A549 (cell line): ENCODE data around the gene GID4.

Experiments used
- CBX2 ChIP-seq: fragments of 200-600 bp; sonication (generic); IDR thresholded peaks from 2 replicates; pipeline ENCODE4 v1.6.1; 2016; ENCODE audit warnings: low read depth, mild to moderate bottlenecking, borderline replicate concordance
- CBX8 ChIP-seq: fragments of 200-600 bp; sonication (generic); IDR thresholded peaks from 2 replicates; pipeline ENCODE4 v1.6.1; 2016
- CTCF ChIP-seq: fragments of >200 bp; sonication (Bioruptor Twin); formaldehyde crosslinking; IDR thresholded peaks from 3 replicates; pipeline ENCODE4 v1.5.1; 2016
- POLR2A ChIP-seq: IDR thresholded peaks from 2 replicates; pipeline ENCODE4 v1.6.1; 2012; ENCODE audit warnings: mild to moderate bottlenecking, low read length
- TF ChIP-seq, protein P1 (sequence below): fragments of 200-600 bp; sonication (generic); IDR thresholded peaks from 2 replicates; pipeline ENCODE4 v1.6.1; 2016; ENCODE audit warnings: antibody characterized with exemption, mild to moderate bottlenecking, moderate library complexity

DNA sequence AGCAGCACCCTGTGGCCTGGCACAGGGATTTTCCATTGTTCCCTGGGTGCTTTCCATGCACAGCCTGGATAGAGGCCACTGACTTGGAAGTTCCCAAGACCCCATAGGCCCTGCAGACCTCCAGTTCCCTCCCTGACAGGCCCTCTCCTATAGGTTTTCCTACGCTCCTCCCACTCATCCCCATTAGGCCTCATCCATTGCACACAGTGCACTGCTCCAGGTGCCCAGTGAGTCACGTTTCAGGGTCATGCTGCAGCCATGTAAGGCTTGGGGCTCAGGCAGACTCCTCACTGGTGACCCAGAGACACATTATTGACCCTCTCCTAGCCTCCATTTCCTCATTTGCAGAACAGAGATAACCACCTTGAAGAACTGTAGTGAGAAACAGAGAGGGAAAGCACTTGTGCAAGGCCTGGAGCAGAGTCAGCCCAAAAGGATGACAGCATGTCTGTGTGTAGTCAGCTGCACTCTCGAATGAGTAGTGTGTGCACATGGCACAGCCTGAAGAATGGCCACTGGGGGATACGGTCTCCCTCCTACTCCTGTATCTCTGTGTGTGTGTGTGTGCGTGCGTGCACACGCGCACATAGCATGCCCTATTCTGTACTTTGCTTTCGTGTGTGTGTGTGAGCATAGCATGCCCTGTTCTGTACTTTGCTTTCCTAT lies 39.7 kb upstream of the GID4 start:
- no peak for TF ChIP-seq CTCF
- TF ChIP-seq, protein P1, sequence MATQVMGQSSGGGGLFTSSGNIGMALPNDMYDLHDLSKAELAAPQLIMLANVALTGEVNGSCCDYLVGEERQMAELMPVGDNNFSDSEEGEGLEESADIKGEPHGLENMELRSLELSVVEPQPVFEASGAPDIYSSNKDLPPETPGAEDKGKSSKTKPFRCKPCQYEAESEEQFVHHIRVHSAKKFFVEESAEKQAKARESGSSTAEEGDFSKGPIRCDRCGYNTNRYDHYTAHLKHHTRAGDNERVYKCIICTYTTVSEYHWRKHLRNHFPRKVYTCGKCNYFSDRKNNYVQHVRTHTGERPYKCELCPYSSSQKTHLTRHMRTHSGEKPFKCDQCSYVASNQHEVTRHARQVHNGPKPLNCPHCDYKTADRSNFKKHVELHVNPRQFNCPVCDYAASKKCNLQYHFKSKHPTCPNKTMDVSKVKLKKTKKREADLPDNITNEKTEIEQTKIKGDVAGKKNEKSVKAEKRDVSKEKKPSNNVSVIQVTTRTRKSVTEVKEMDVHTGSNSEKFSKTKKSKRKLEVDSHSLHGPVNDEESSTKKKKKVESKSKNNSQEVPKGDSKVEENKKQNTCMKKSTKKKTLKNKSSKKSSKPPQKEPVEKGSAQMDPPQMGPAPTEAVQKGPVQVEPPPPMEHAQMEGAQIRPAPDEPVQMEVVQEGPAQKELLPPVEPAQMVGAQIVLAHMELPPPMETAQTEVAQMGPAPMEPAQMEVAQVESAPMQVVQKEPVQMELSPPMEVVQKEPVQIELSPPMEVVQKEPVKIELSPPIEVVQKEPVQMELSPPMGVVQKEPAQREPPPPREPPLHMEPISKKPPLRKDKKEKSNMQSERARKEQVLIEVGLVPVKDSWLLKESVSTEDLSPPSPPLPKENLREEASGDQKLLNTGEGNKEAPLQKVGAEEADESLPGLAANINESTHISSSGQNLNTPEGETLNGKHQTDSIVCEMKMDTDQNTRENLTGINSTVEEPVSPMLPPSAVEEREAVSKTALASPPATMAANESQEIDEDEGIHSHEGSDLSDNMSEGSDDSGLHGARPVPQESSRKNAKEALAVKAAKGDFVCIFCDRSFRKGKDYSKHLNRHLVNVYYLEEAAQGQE: no peak
- no peak for TF ChIP-seq POLR2A
- TF ChIP-seq CBX2: no peak
- no peak for TF ChIP-seq CBX8
